Measurements from ENCODE around the gene ZNF346.

ZNF346 gene

DNA sequence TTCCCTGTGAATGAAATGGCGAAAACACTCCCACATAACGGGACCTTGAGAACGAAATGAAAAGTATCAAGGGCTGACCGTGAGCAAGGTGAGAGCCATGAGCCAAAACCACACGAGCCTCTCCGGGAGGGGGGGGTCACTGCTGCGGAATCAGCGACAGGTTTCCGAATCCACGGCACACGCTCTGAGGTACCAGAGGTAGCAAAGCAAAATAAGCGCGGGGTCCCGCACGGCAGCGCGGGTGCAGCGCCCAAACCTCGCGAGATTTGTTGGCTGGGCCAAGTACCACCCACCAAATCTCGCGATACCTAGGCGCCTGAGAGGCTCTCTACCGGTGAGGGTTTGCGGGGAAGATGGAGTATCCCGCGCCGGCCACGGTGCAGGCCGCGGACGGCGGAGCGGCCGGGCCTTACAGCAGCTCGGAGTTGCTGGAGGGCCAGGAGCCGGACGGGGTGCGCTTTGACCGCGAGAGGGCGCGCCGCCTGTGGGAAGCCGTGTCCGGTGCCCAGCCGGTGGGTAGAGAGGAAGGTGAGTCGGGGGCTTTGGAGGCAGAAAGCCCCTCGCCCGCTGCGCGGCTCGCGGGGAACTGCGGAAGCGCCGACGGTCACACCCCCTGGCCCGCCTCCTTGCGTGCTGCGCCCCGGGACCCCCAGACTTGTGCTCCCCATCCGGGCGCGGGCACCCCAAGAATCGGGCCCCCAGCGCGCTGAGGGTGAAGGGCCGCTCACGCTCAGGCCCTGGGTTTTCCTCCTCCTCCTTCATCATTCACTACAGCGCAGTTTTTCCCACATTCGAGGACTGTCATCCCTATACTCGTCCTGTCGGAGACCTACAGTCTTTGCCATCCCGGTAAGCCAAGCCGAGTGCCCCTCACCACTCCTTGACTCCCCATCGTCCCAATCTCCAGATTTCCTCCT is at the start of gene ZNF346 (continued):
- TF ChIP-seq ZSCAN23 (tag by site-specific recombination; IDR thresholded peaks at IDR 0.05) (no peak), KLF9 (tag by site-specific recombination; IDR thresholded peaks at IDR 0.05; ENCODE audit: low read depth) (peak; percentile 90), ZNF776 (tag by site-specific recombination; IDR thresholded peaks at IDR 0.05; ENCODE audit: borderline replicate concordance) (no peak), KLF1 (tag by site-specific recombination; IDR thresholded peaks at IDR 0.05) (no peak), ZNF175 (tag by site-specific recombination; IDR thresholded peaks at IDR 0.05) (no peak), ZNF174 (tag by site-specific recombination; IDR thresholded peaks at IDR 0.05) (no peak), ZNF558 (tag by site-specific recombination; IDR thresholded peaks at IDR 0.05) (no peak), OSR2 (tag by site-specific recombination; IDR thresholded peaks at IDR 0.05) (peak; percentile 73), SP3 (tag by site-specific recombination; IDR thresholded peaks at IDR 0.05) (0 out of 2 replicates have a peak, but pooled peaks have one; percentile 33), ZNF2 (tag by site-specific recombination; IDR thresholded peaks at IDR 0.05) (peak; percentile 67), ZNF423 (tag by site-specific recombination; IDR thresholded peaks at IDR 0.05) (no peak), ZNF658 (tag by site-specific recombination; IDR thresholded peaks at IDR 0.05) (no peak), WT1 (tag by site-specific recombination; IDR thresholded peaks at IDR 0.05) (no peak), ZBTB20 (tag by site-specific recombination; IDR thresholded peaks at IDR 0.05) (peak; percentile 91), ZNF549 (tag by site-specific recombination; IDR thresholded peaks at IDR 0.05) (no peak), ZNF426 (tag by site-specific recombination; IDR thresholded peaks at IDR 0.05) (no peak), ZNF146 (tag by site-specific recombination; IDR thresholded peaks at IDR 0.05) (no peak), ZNF626 (tag by site-specific recombination; IDR thresholded peaks at IDR 0.05) (no peak), ZNF529 (tag by site-specific recombination; IDR thresholded peaks at IDR 0.05; ENCODE audit: insufficient replicate concordance) (no peak), ZNF112 (tag by site-specific recombination; IDR thresholded peaks at IDR 0.05) (no peak), ZSCAN30 (tag by site-specific recombination; IDR thresholded peaks at IDR 0.05) (peak; percentile 58; the same call in 1 of the 2 replicates), TCF7L2 (IDR thresholded peaks at IDR 0.05; ENCODE audit: borderline replicate concordance, low read depth, low read length) (no peak), ZBTB17 (tag by site-specific recombination; IDR thresholded peaks at IDR 0.05) (no peak), ZNF548 (tag by site-specific recombination; IDR thresholded peaks at IDR 0.05) (no peak), IKZF3 (tag by site-specific recombination; IDR thresholded peaks at IDR 0.05) (no peak)
- TF ChIP-seq, protein P1, sequence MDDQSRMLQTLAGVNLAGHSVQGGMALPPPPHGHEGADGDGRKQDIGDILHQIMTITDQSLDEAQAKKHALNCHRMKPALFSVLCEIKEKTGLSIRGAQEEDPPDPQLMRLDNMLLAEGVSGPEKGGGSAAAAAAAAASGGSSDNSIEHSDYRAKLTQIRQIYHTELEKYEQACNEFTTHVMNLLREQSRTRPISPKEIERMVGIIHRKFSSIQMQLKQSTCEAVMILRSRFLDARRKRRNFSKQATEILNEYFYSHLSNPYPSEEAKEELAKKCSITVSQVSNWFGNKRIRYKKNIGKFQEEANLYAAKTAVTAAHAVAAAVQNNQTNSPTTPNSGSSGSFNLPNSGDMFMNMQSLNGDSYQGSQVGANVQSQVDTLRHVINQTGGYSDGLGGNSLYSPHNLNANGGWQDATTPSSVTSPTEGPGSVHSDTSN (CRISPR knock-in tag; IDR thresholded peaks at IDR 0.05), result 0 out of 2 replicates have a peak, but pooled peaks have one; percentile 28
- TF ChIP-seq, protein P2, sequence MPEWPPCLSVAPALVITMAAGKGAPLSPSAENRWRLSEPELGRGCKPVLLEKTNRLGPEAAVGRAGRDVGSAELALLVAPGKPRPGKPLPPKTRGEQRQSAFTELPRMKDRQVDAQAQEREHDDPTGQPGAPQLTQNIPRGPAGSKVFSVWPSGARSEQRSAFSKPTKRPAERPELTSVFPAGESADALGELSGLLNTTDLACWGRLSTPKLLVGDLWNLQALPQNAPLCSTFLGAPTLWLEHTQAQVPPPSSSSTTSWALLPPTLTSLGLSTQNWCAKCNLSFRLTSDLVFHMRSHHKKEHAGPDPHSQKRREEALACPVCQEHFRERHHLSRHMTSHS (tag by site-specific recombination; IDR thresholded peaks at IDR 0.05), result no peak
- TF ChIP-seq, protein P3, sequence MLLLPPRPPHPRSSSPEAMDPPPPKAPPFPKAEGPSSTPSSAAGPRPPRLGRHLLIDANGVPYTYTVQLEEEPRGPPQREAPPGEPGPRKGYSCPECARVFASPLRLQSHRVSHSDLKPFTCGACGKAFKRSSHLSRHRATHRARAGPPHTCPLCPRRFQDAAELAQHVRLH (tag by site-specific recombination; IDR thresholded peaks at IDR 0.05), result peak; percentile 83
- TF ChIP-seq, protein P4, sequence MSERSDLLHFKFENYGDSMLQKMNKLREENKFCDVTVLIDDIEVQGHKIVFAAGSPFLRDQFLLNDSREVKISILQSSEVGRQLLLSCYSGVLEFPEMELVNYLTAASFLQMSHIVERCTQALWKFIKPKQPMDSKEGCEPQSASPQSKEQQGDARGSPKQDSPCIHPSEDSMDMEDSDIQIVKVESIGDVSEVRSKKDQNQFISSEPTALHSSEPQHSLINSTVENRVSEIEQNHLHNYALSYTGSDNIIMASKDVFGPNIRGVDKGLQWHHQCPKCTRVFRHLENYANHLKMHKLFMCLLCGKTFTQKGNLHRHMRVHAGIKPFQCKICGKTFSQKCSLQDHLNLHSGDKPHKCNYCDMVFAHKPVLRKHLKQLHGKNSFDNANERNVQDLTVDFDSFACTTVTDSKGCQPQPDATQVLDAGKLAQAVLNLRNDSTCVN (tag by site-specific recombination; optimal IDR thresholded peaks at IDR 0.05), result peak; percentile 87
- TF ChIP-seq, protein P5, sequence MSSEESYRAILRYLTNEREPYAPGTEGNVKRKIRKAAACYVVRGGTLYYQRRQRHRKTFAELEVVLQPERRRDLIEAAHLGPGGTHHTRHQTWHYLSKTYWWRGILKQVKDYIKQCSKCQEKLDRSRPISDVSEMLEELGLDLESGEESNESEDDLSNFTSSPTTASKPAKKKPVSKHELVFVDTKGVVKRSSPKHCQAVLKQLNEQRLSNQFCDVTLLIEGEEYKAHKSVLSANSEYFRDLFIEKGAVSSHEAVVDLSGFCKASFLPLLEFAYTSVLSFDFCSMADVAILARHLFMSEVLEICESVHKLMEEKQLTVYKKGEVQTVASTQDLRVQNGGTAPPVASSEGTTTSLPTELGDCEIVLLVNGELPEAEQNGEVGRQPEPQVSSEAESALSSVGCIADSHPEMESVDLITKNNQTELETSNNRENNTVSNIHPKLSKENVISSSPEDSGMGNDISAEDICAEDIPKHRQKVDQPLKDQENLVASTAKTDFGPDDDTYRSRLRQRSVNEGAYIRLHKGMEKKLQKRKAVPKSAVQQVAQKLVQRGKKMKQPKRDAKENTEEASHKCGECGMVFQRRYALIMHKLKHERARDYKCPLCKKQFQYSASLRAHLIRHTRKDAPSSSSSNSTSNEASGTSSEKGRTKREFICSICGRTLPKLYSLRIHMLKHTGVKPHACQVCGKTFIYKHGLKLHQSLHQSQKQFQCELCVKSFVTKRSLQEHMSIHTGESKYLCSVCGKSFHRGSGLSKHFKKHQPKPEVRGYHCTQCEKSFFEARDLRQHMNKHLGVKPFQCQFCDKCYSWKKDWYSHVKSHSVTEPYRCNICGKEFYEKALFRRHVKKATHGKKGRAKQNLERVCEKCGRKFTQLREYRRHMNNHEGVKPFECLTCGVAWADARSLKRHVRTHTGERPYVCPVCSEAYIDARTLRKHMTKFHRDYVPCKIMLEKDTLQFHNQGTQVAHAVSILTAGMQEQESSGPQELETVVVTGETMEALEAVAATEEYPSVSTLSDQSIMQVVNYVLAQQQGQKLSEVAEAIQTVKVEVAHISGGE (tag by site-specific recombination; conservative IDR thresholded peaks at IDR 0.05; ENCODE audit: low read depth), result peak; percentile 36; the same call in 1 of the 2 replicates

All from HEK293 (cell line).